Vagina (tissue), 2 donors: Measurements from ENCODE around the gene CYSRT1. TPM values are rescaled to one million over a fixed set of nuclear protein-coding genes. Genes with fewer than 3 reads are reported as not detected.

ENCODE experiments used
- DNase-seq, 2 donors: peaks; one replicate each; pipeline ENCODE4 v3.0.0-alpha.2; 2017; ENCODE audit errors: extremely low spot score in 2 of 2
- H3K27ac ChIP-seq: fragments of 200-600 bp; sonication (generic); one replicate; pipeline ENCODE4 v1.5.1; 2019
- H3K27me3 ChIP-seq: fragments of 200-600 bp; sonication (generic); one replicate; pipeline ENCODE4 v1.5.1; 2019
- H3K36me3 ChIP-seq, 2 donors: fragments of 200-600 bp; sonication (generic); one replicate each; pipeline ENCODE4 v1.5.1; 2017 to 2019
- H3K4me1 ChIP-seq: fragments of 200-600 bp; sonication (generic); one replicate; pipeline ENCODE4 v1.5.1; 2019
- H3K4me3 ChIP-seq, 2 donors: fragments of 200-600 bp; sonication (generic); 1 replicate in 1 of 2; 2 replicates in 1 of 2; pipeline ENCODE4 v1.5.1; 2016 to 2019
- H3K9me3 ChIP-seq: fragments of 200-600 bp; sonication (generic); one replicate; pipeline ENCODE4 v1.5.1; 2019
- CTCF ChIP-seq, 3 experiments: fragments of 450-650 bp in 2 of 3; fragments of 200-600 bp in 1 of 3; sonication (generic) in 1 of 3; IDR thresholded peaks; one replicate each; pipeline ENCODE4 v1.5.1; 2017 to 2019; ENCODE audit warnings: antibody characterized with exemption in 3 of 3, mild to moderate bottlenecking in 2 of 3, moderate library complexity in 2 of 3
- POLR2A ChIP-seq, 2 donors: fragments of 450-650 bp; IDR thresholded peaks; one replicate each; pipeline ENCODE4 v1.6.1; 2017; ENCODE audit warnings: antibody characterized with exemption in 2 of 2, mild to moderate bottlenecking in 2 of 2, moderate library complexity in 2 of 2
- POLR2AphosphoS5 ChIP-seq, 2 donors: sonication (generic); formaldehyde crosslinking; IDR thresholded peaks; one replicate each; pipeline ENCODE4 v1.9.0; 2017; ENCODE audit warnings: antibody characterized with exemption in 2 of 2, mild to moderate bottlenecking in 2 of 2, low read depth in 1 of 2; ENCODE audit not compliant: insufficient read depth in 1 of 2
- intact Hi-C: fragments of 100-400 bp; cut with DNase I; formaldehyde crosslinking; loops from one replicate; pipeline ENCODE4 v1.15.1; 2023
- total RNA-seq: library from RNA; depleted of rRNA; stranded (reverse); fragments of >200 nt; gene quantifications from one replicate; pipeline ENCODE4 v1.2.3, GENCODE V29; 2016

The CYSRT1 gene
- total RNA-seq, 1 donor from 2014 or later = 24.3 TPM

- intact Hi-C loops = no loop called here
- TF ChIP-seq POLR2AphosphoS5 (IDR thresholded peaks at IDR 0.05; ENCODE audit: insufficient read depth in 1 of 2, low read depth in 1 of 2) (no peak), POLR2A (IDR thresholded peaks at IDR 0.05) (no peak), CTCF (IDR thresholded peaks at IDR 0.05) (no peak)
- Histone ChIP-seq H3K9me3 (no peaks in the 10 kb centered on the region), H3K4me1 (peaks cover 29% of the 10 kb centered on the region), H3K36me3 (peaks cover 0 to 51% of the 10 kb centered on the region in 2 donors), H3K4me3 (no peak overlapping the region), H3K27me3 (no peaks in the 10 kb centered on the region), H3K27ac (no peak overlapping the region)
- DNase-seq = no peak
Measured at GRCh38 chr9:137183980-137184595, 40.9 kb upstream of the CYSRT1 start.

- H3K27me3 ChIP-seq = no peaks in the 10 kb centered on the region
- H3K36me3 ChIP-seq = peaks cover 0 to 48% of the 10 kb centered on the region in 2 donors
- H3K27ac ChIP-seq = no peak overlapping the region
- H3K9me3 ChIP-seq = no peaks in the 10 kb centered on the region
- DNase-seq = no peak
- TF ChIP-seq POLR2A (IDR thresholded peaks at IDR 0.05) (no peak), CTCF (IDR thresholded peaks at IDR 0.05) (no peak)
- intact Hi-C loops = no loop called here
- peaks cover 39% of the 10 kb centered on the region for H3K4me1 ChIP-seq
- H3K4me3 ChIP-seq = no peak overlapping the region
Measured at GRCh38 chr9:137184881-137185660, 39.9 kb upstream of the CYSRT1 start.

GRCh38 chr9:137185921-137186320 lies 39.1 kb upstream of the CYSRT1 start:
- Histone ChIP-seq H3K27me3 (no peaks in the 10 kb centered on the region), H3K27ac (no peak overlapping the region), H3K4me1 (peaks cover 48% of the 10 kb centered on the region), H3K9me3 (no peaks in the 10 kb centered on the region), H3K4me3 (no peak overlapping the region), H3K36me3 (peaks cover 0 to 48% of the 10 kb centered on the region in 2 donors)
- no peak for DNase-seq
- TF ChIP-seq POLR2A (IDR thresholded peaks at IDR 0.05) = no peak
- no peak for TF ChIP-seq POLR2AphosphoS5 (IDR thresholded peaks at IDR 0.05; ENCODE audit: insufficient read depth in 1 of 2, low read depth in 1 of 2)
- no peak for TF ChIP-seq CTCF (IDR thresholded peaks at IDR 0.05)
- intact Hi-C loops = no loop called here

GRCh38 chr9:137186385-137186784 lies 38.6 kb upstream of the CYSRT1 start:
- peak overlapping the region in 1 of 2 donors; percentile 11 for H3K4me3 ChIP-seq
- peaks cover 50% of the 10 kb centered on the region for H3K4me1 ChIP-seq
- intact Hi-C loops = no loop called here
- H3K9me3 ChIP-seq = no peaks in the 10 kb centered on the region
- TF ChIP-seq POLR2AphosphoS5 (IDR thresholded peaks at IDR 0.05; ENCODE audit: insufficient read depth in 1 of 2, low read depth in 1 of 2) = no peak
- no peak for TF ChIP-seq CTCF (IDR thresholded peaks at IDR 0.05)
- no peak for TF ChIP-seq POLR2A (IDR thresholded peaks at IDR 0.05)
- peaks cover 0 to 43% of the 10 kb centered on the region in 2 donors for H3K36me3 ChIP-seq
- no peak for DNase-seq
- H3K27me3 ChIP-seq = no peaks in the 10 kb centered on the region
- H3K27ac ChIP-seq = no peak overlapping the region

- Histone ChIP-seq H3K4me3 (peak overlapping the region; percentile 70 to 88), H3K9me3 (no peaks in the 10 kb centered on the region), H3K4me1 (peaks cover 50% of the 10 kb centered on the region), H3K27ac (no peak overlapping the region), H3K36me3 (peaks cover 0 to 33% of the 10 kb centered on the region in 2 donors), H3K27me3 (no peaks in the 10 kb centered on the region)
- DNase-seq = no peak
- no peak for TF ChIP-seq CTCF (IDR thresholded peaks at IDR 0.05)
- no peak for TF ChIP-seq POLR2AphosphoS5 (IDR thresholded peaks at IDR 0.05; ENCODE audit: insufficient read depth in 1 of 2, low read depth in 1 of 2)
- no peak for TF ChIP-seq POLR2A (IDR thresholded peaks at IDR 0.05)
- intact Hi-C loops = no loop called here
Measured at GRCh38 chr9:137187386-137187785, 37.6 kb upstream of the CYSRT1 start.
